Activated CD8-positive, alpha-beta T cell treated with anti-CD3 and anti-CD28 coated beads for 36 hours (primary cell): ENCODE measurements around the gene RYR1. TPM values are rescaled to one million over a fixed set of nuclear protein-coding genes. Genes with fewer than 3 reads are reported as not detected.

Source experiments
- ATAC-seq: fragments of 200-7000 bp; cut with Tn5 transposase; one replicate; pipeline ENCODE4 v1.10.0; 2021; ENCODE audit warnings: mild to moderate bottlenecking, moderate library complexity
- CTCF ChIA-PET: fragments of 350-600 bp; sonication (Branson Sonifier 250); formaldehyde crosslinking; loops from one replicate; lab custom pipeline; 2021; ENCODE audit warnings: antibody characterized with exemption; lab: Charles Lee
- POLR2A ChIA-PET: fragments of 350-600 bp; sonication (Branson Sonifier 250); formaldehyde crosslinking; loops from one replicate; lab custom pipeline; 2021; ENCODE audit warnings: antibody characterized with exemption; lab: Charles Lee
- DNase-seq: peaks from one replicate; pipeline ENCODE4 v3.0.0-alpha.2; 2020
- H3K27ac Mint-ChIP-seq: one replicate; pipeline ENCODE4 v1.8.0; 2021; ENCODE audit warnings: mild to moderate bottlenecking, mixed read lengths
- H3K27me3 Mint-ChIP-seq: one replicate; pipeline ENCODE4 v1.8.0; 2021; ENCODE audit warnings: mixed read lengths
- H3K36me3 Mint-ChIP-seq: one replicate; pipeline ENCODE4 v1.8.0; 2021; ENCODE audit warnings: low read depth, mixed read lengths
- H3K4me1 Mint-ChIP-seq: one replicate; pipeline ENCODE4 v1.8.0; 2021; ENCODE audit warnings: low read depth, mixed read lengths
- H3K4me3 Mint-ChIP-seq: one replicate; pipeline ENCODE4 v1.8.0; 2021; ENCODE audit warnings: mild to moderate bottlenecking, moderate library complexity, mixed read lengths
- H3K9me3 Mint-ChIP-seq: one replicate; pipeline ENCODE4 v1.8.0; 2021; ENCODE audit warnings: mixed read lengths
- intact Hi-C: fragments of 100-400 bp; cut with micrococcal nuclease; formaldehyde crosslinking; loops from one replicate; pipeline ENCODE4 v1.10.0; 2022
- total RNA-seq, 2 experiments: library from RNA; stranded (reverse); gene quantifications; one replicate each; pipeline ENCODE4 v1.2.3, GENCODE V29; 2021
- TF ChIP-seq, protein P1 (sequence below): fragments of 200-600 bp; IDR thresholded peaks from one replicate; pipeline ENCODE4 v1.8.0; 2022; ENCODE audit warnings: antibody characterized with exemption, mild to moderate bottlenecking

The RYR1 gene
- total RNA-seq, 2 experiments from 2014 or later: 0.63 to 1.2 TPM

DNA sequence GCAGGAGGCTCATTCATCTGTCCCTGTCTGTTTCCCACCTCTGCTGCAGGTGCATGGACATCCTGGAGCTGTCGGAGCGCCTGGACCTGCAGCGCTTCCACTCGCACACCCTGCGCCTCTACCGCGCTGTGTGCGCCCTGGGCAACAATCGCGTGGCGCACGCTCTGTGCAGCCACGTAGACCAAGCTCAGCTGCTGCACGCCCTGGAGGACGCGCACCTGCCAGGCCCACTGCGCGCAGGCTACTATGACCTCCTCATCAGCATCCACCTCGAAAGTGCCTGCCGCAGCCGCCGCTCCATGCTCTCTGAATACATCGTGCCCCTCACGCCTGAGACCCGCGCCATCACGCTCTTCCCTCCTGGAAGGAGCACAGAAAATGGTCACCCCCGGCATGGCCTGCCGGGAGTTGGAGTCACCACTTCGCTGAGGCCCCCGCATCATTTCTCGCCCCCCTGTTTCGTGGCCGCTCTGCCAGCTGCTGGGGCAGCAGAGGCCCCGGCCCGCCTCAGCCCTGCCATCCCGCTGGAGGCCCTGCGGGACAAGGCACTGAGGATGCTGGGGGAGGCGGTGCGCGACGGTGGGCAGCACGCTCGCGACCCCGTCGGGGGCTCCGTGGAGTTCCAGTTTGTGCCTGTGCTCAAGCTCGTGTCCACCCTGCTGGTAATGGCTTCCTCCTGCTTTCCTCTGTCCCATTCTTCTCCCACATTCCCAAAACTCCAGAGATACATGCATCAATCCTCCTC, 52.2 kb downstream of the RYR1 start:
- Mint-ChIP-seq H3K27me3 (peaks cover 24% of the 10 kb centered on the region), H3K4me1 (no peaks in the 10 kb centered on the region), H3K4me3 (no peak overlapping the region), H3K27ac (no peak overlapping the region), H3K9me3 (peaks cover 2% of the 10 kb centered on the region), H3K36me3 (no peaks in the 10 kb centered on the region)
- intact Hi-C loops: no loop called here
- POLR2A ChIA-PET: no interaction called here
- DNase-seq: no peak
- no peak for ATAC-seq
- CTCF ChIA-PET: no interaction called here
- TF ChIP-seq, protein P1, sequence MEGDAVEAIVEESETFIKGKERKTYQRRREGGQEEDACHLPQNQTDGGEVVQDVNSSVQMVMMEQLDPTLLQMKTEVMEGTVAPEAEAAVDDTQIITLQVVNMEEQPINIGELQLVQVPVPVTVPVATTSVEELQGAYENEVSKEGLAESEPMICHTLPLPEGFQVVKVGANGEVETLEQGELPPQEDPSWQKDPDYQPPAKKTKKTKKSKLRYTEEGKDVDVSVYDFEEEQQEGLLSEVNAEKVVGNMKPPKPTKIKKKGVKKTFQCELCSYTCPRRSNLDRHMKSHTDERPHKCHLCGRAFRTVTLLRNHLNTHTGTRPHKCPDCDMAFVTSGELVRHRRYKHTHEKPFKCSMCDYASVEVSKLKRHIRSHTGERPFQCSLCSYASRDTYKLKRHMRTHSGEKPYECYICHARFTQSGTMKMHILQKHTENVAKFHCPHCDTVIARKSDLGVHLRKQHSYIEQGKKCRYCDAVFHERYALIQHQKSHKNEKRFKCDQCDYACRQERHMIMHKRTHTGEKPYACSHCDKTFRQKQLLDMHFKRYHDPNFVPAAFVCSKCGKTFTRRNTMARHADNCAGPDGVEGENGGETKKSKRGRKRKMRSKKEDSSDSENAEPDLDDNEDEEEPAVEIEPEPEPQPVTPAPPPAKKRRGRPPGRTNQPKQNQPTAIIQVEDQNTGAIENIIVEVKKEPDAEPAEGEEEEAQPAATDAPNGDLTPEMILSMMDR: no peak

- H3K27me3 Mint-ChIP-seq: peaks cover 27% of the 10 kb centered on the region
- intact Hi-C loops: no loop called here
- ATAC-seq (no peak), DNase-seq (no peak)
- H3K9me3 Mint-ChIP-seq: peaks cover 5% of the 10 kb centered on the region
- H3K4me3 Mint-ChIP-seq: no peak overlapping the region
- no peaks in the 10 kb centered on the region for H3K36me3 Mint-ChIP-seq
- ChIA-PET CTCF (no interaction called here), POLR2A (no interaction called here)
- H3K27ac Mint-ChIP-seq: no peak overlapping the region
- TF ChIP-seq, protein P1: no peak
- H3K4me1 Mint-ChIP-seq: no peaks in the 10 kb centered on the region
Measured at GRCh38 chr19:38486731-38487336, 53.3 kb downstream of the RYR1 start.

- Mint-ChIP-seq H3K27me3 (peaks cover 33% of the 10 kb centered on the region), H3K27ac (no peak overlapping the region), H3K36me3 (no peaks in the 10 kb centered on the region), H3K4me1 (no peaks in the 10 kb centered on the region), H3K9me3 (peaks cover 5% of the 10 kb centered on the region), H3K4me3 (no peak overlapping the region)
- ATAC-seq (no peak), DNase-seq (no peak)
- TF ChIP-seq, protein P1: no peak
- intact Hi-C loops: no loop called here
- POLR2A ChIA-PET: no interaction called here
- CTCF ChIA-PET: no interaction called here
Measured at GRCh38 chr19:38488096-38488495, 54.6 kb downstream of the RYR1 start.

DNA sequence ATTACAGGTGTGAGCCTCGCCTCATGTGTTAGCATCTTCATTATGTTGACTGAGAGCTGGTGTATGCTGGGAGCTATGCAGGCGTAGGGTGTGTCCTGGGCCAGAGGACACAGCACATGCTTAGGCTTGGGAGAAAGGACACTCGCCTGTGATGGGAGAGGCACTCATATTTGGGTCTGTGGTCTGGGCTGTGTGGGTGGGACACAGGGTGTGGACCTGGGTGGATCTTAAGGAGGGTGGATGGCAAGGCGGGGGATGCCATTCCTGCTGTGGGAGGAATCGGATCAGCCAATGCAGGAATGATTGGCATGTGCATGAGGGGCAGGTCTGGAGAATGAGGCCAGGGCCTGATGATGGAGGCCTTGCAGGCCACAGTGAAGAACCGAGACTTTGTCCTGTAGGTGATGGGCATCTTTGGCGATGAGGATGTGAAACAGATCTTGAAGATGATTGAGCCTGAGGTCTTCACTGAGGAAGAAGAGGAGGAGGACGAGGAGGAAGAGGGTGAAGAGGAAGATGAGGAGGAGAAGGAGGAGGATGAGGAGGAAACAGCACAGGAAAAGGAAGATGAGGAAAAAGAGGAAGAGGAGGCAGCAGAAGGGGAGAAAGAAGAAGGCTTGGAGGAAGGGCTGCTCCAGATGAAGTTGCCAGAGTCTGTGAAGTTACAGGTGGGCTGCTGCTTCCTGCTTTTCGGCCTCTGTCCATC, 55.4 kb downstream of the RYR1 start:
- H3K27me3 Mint-ChIP-seq: peaks cover 34% of the 10 kb centered on the region
- TF ChIP-seq, protein P1: no peak
- ATAC-seq (no peak), DNase-seq (no peak)
- intact Hi-C loops: no loop called here
- no peak overlapping the region for H3K27ac Mint-ChIP-seq
- no peaks in the 10 kb centered on the region for H3K4me1 Mint-ChIP-seq
- ChIA-PET POLR2A (no interaction called here), CTCF (no interaction called here)
- H3K36me3 Mint-ChIP-seq: no peaks in the 10 kb centered on the region
- peaks cover 5% of the 10 kb centered on the region for H3K9me3 Mint-ChIP-seq
- no peak overlapping the region for H3K4me3 Mint-ChIP-seq

DNA sequence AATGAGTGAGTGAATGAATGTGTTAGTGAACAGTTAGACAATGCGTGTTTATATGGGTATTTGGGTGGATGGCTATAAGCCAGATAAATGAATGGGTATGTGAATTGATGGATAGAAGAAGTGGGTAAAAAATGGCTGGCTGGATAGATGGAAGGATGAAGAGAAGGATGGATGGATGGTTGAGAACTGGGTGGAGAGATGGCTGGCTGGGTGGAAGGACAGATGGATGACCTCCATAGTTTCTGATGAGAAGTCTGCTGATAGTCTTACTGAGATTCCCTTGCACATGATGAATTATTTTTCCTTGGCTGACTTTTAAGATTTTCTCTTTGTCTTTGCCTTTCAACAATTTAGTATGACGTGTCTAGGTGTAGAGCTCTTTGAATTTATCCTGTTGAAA, 57.4 kb downstream of the RYR1 start:
- H3K4me3 Mint-ChIP-seq: no peak overlapping the region
- TF ChIP-seq, protein P1: no peak
- H3K27me3 Mint-ChIP-seq: peaks cover 34% of the 10 kb centered on the region
- H3K4me1 Mint-ChIP-seq: no peaks in the 10 kb centered on the region
- POLR2A ChIA-PET: no interaction called here
- DNase-seq (no peak), ATAC-seq (no peak)
- peaks cover 5% of the 10 kb centered on the region for H3K9me3 Mint-ChIP-seq
- intact Hi-C loops: no loop called here
- no peaks in the 10 kb centered on the region for H3K36me3 Mint-ChIP-seq
- H3K27ac Mint-ChIP-seq: no peak overlapping the region
- CTCF ChIA-PET: interaction anchor here (0.6 kb wide), 1 partner anchor 1520 kb away, joined by 3 read pairs; no protein-coding TSS in a partner anchor
